PFSK-1 (cell line): Measurements from ENCODE around the gene GC.

Experiments used
- FOXP2 ChIP-seq: optimal IDR thresholded peaks from 2 replicates; pipeline ENCODE3; 2011; ENCODE audit warnings: borderline replicate concordance, control low read depth, inconsistent platforms; ENCODE audit not compliant: insufficient read depth; ENCODE audit errors: extremely low read length, extremely low read depth
- POLR2AphosphoS5 ChIP-seq: IDR thresholded peaks from 2 replicates; pipeline ENCODE4 v1.6.1; 2012; ENCODE audit warnings: low read depth, mild to moderate bottlenecking, control low read depth, low read length, moderate library complexity
- SIN3A ChIP-seq: IDR thresholded peaks from 2 replicates; pipeline ENCODE4 v1.6.1; 2012; ENCODE audit warnings: mild to moderate bottlenecking, low read length, moderate library complexity, borderline replicate concordance; ENCODE audit not compliant: insufficient read depth
- TAF1 ChIP-seq: IDR thresholded peaks from 2 replicates; pipeline ENCODE4 v1.6.1; 2012; ENCODE audit warnings: low read length, control low read depth, borderline replicate concordance; ENCODE audit not compliant: insufficient read depth
- TF ChIP-seq, protein P1 (sequence below), 2 experiments: IDR thresholded peaks; 2 replicates each; pipeline versions ENCODE4 v1.6.1 to v1.8.0; 2011 to 2012; ENCODE audit warnings: low read depth in 2 of 2, low read length in 2 of 2, control low read depth in 1 of 2, inconsistent platforms in 1 of 2, mild to moderate bottlenecking in 1 of 2, moderate library complexity in 1 of 2; ENCODE audit not compliant: insufficient read depth in 1 of 2

GC gene

GRCh38 chr4:71773004-71773403 is 10.9 kb downstream of the GC start:
- TF ChIP-seq SIN3A (no peak), POLR2AphosphoS5 (no peak), FOXP2 (no peak), TAF1 (no peak)
- TF ChIP-seq, protein P1, sequence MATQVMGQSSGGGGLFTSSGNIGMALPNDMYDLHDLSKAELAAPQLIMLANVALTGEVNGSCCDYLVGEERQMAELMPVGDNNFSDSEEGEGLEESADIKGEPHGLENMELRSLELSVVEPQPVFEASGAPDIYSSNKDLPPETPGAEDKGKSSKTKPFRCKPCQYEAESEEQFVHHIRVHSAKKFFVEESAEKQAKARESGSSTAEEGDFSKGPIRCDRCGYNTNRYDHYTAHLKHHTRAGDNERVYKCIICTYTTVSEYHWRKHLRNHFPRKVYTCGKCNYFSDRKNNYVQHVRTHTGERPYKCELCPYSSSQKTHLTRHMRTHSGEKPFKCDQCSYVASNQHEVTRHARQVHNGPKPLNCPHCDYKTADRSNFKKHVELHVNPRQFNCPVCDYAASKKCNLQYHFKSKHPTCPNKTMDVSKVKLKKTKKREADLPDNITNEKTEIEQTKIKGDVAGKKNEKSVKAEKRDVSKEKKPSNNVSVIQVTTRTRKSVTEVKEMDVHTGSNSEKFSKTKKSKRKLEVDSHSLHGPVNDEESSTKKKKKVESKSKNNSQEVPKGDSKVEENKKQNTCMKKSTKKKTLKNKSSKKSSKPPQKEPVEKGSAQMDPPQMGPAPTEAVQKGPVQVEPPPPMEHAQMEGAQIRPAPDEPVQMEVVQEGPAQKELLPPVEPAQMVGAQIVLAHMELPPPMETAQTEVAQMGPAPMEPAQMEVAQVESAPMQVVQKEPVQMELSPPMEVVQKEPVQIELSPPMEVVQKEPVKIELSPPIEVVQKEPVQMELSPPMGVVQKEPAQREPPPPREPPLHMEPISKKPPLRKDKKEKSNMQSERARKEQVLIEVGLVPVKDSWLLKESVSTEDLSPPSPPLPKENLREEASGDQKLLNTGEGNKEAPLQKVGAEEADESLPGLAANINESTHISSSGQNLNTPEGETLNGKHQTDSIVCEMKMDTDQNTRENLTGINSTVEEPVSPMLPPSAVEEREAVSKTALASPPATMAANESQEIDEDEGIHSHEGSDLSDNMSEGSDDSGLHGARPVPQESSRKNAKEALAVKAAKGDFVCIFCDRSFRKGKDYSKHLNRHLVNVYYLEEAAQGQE (IDR thresholded peaks at IDR 0.05; ENCODE audit: insufficient read depth in 1 of 2, low read depth in 2 of 2, low read length in 2 of 2) = no peak

DNA sequence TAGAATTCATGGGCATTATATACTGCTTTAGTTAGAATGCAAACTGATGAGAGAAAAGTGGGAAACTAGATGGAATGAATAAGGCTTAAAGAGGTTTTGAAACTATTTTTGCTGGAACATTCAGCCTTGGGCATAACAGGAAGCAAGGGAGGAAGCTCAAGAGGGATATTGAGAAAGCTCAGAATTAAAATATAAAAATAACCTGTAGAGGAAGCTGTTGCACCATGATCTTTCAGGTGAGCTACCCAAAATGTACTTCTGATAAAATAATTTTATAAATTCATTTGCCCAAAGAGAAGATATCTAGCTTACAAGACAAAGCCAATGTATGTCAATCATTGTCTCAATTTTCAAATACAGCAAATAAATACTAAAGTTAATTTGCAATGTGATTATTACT is 11.3 kb downstream of the GC start:
- no peak for TF ChIP-seq FOXP2
- TF ChIP-seq TAF1 = no peak
- TF ChIP-seq SIN3A = no peak
- TF ChIP-seq, protein P1 (IDR thresholded peaks at IDR 0.05; ENCODE audit: insufficient read depth in 1 of 2, low read depth in 2 of 2, low read length in 2 of 2) = no peak
- no peak for TF ChIP-seq POLR2AphosphoS5

GRCh38 chr4:71771613-71772012 is 12.3 kb downstream of the GC start:
- TF ChIP-seq FOXP2 = no peak
- TF ChIP-seq POLR2AphosphoS5 = no peak

DNA sequence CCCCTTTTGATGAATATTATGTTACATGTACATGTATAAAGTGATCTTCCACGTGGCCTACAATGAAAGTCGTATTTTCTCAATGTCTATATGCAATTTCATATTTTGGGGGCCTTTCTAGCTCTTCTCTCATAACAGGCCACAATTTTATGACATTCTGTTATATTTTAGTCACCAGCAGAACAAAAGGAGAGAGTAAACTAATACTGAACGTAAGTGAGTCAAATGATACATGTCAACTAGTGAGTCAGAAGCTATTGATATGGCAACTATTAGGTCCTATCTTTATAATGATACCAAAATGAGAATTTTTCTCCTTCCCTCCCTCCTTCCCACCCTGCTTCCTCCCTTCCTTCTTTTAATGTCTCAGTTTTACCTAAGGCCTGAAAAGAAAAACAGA is 14.4 kb downstream of the GC start:
- no peak for TF ChIP-seq SIN3A
- no peak for TF ChIP-seq POLR2AphosphoS5
- TF ChIP-seq FOXP2 = no peak
- TF ChIP-seq TAF1 = no peak
- TF ChIP-seq, protein P1 (IDR thresholded peaks at IDR 0.05; ENCODE audit: insufficient read depth in 1 of 2, low read depth in 2 of 2, low read length in 2 of 2) = no peak

DNA sequence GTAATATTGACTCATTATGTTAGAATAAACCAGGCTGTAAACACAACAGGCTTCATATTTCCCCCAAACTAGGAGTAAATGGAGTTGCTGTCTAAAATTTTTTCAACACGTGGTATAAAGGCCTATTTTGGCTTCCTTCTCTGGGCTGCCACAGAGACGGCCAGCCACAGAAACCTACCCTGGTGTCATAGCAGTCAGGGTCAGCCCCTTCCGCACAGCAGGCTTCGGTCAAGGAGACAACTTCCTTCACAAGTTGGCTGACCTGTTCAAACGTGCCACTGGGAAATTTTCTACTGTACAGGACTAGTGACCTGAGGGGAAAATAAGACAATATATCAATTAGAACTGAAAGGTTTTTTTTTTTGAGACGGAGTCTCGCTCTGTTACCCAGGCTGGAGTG is 15.8 kb downstream of the GC start:
- TF ChIP-seq TAF1 (no peak), SIN3A (no peak), FOXP2 (no peak), POLR2AphosphoS5 (no peak)
- TF ChIP-seq, protein P1 (IDR thresholded peaks at IDR 0.05; ENCODE audit: insufficient read depth in 1 of 2, low read depth in 2 of 2, low read length in 2 of 2) = no peak

- TF ChIP-seq TAF1 (no peak), FOXP2 (no peak), POLR2AphosphoS5 (no peak), SIN3A (no peak)
- TF ChIP-seq, protein P1 (IDR thresholded peaks at IDR 0.05; ENCODE audit: insufficient read depth in 1 of 2, low read depth in 2 of 2, low read length in 2 of 2) = no peak
Measured at GRCh38 chr4:71765821-71766383, 18.0 kb downstream of the GC start.
